HCT116 (cell line): ENCODE results near the gene ADNP. TPM values are rescaled to one million over a fixed set of nuclear protein-coding genes. Genes with fewer than 3 reads are reported as not detected.

Experiments
- ATAC-seq: fragments of 200-7000 bp; cut with Tn5 transposase; 2 replicates; pipeline ENCODE4 v1.9.1; 2020; ENCODE audit warnings: mild to moderate bottlenecking, moderate library complexity
- BruUV-seq: library from RNA; stranded (reverse); fragments of 400-500 nt; replicated peaks from 2 replicates; lab custom pipeline; 2021; lab: Mats Ljungman, UMichigan
- CTCF ChIA-PET: fragments of 300-600 bp; sonication (Branson Sonifier 250); formaldehyde crosslinking; loops from one replicate; lab custom pipeline; 2021; ENCODE audit warnings: antibody characterized with exemption; lab: Charles Lee
- POLR2A ChIA-PET: fragments of 300-600, 350-600 bp; sonication (Branson Sonifier 250); formaldehyde crosslinking; loops from one replicate; lab custom pipeline; 2021; ENCODE audit warnings: antibody characterized with exemption; lab: Charles Lee
- RAD21 ChIA-PET, 2 experiments: fragments of 300-600 bp; sonication (Branson Sonifier 250); formaldehyde crosslinking; loops; one replicate each; lab custom pipeline; 2023; ENCODE audit warnings: low total read pairs in 2 of 2; ENCODE audit not compliant: uncharacterized antibody in 2 of 2, unreplicated experiment in 2 of 2, low non-redundant PET in 1 of 2; lab: Charles Lee
- DNase-seq: peaks from one replicate; pipeline ENCODE4 v3.0.0-alpha.2; 2010; ENCODE audit warnings: low read depth, low spot score
- H2AFZ ChIP-seq: fragments of 200-600 bp; shearing (Covaris generic), sonication (generic); 2 replicates; pipeline ENCODE4 v1.6.1; 2017; ENCODE audit warnings: low read depth, mixed run types, mixed read lengths, antibody characterized with exemption, low read length; ENCODE audit not compliant: poor library complexity, severe bottlenecking
- H3K27ac ChIP-seq: 2 replicates; pipeline ENCODE4 v1.5.1; 2012; ENCODE audit warnings: low read depth, low read length
- H3K27me3 ChIP-seq: fragments of 200-600 bp; sonication (generic); 2 replicates; pipeline ENCODE4 v1.6.1; 2016; ENCODE audit warnings: mixed run types, low read length, mixed read lengths; ENCODE audit not compliant: insufficient read depth
- H3K36me3 ChIP-seq, 2 experiments: fragments of 200-500 bp in 1 of 2; fragments of 200-600 bp in 1 of 2; sonication (Bioruptor generic) in 1 of 2; sonication (generic) in 1 of 2; 2 replicates each; pipeline versions ENCODE4 v1.5.1 to v1.6.1; 2014 to 2016; ENCODE audit warnings: low read length in 2 of 2, inconsistent platforms in 1 of 2, mixed read lengths in 1 of 2, mixed run types in 1 of 2; ENCODE audit not compliant: insufficient read depth in 2 of 2, control insufficient read depth in 1 of 2
- H3K4me1 ChIP-seq, 2 experiments: fragments of 200-600 bp in 1 of 2; sonication (generic) in 1 of 2; 2 replicates each; pipeline versions ENCODE4 v1.5.1 to v1.6.1; 2012 to 2017; ENCODE audit warnings: low read length in 2 of 2, inconsistent platforms in 1 of 2, mild to moderate bottlenecking in 1 of 2, mixed read lengths in 1 of 2, mixed run types in 1 of 2, moderate library complexity in 1 of 2; ENCODE audit not compliant: insufficient read depth in 2 of 2, control insufficient read depth in 1 of 2
- H3K4me2 ChIP-seq: fragments of 200-600 bp; sonication (generic); 2 replicates; pipeline ENCODE4 v1.6.1; 2017; ENCODE audit warnings: mixed run types, low read length, mixed read lengths
- H3K4me3 ChIP-seq, 2 experiments: fragments of 200-600 bp in 1 of 2; sonication (generic) in 1 of 2; replicated peaks in 1 of 2; 2 replicates each; pipeline ENCODE4 v1.5.1; 2011 to 2016; ENCODE audit warnings: low read length in 2 of 2, control low read depth in 1 of 2, low read depth in 1 of 2, mild to moderate bottlenecking in 1 of 2, mixed read lengths in 1 of 2, mixed run types in 1 of 2
- H3K79me2 ChIP-seq: fragments of 200-600 bp; sonication (generic); 2 replicates; pipeline ENCODE4 v1.6.1; 2017; ENCODE audit warnings: mild to moderate bottlenecking, mixed run types, low read length, moderate library complexity, mixed read lengths; ENCODE audit not compliant: insufficient read depth
- H3K9ac ChIP-seq: fragments of 200-600 bp; sonication (generic); 2 replicates; pipeline ENCODE4 v1.6.1; 2016; ENCODE audit warnings: low read length, mixed read lengths
- H3K9me2 ChIP-seq: fragments of 200-600 bp; sonication (generic), shearing (Covaris generic); 2 replicates; pipeline ENCODE4 v1.6.1; 2017; ENCODE audit warnings: mixed run types, mild to moderate bottlenecking, moderate library complexity; ENCODE audit not compliant: insufficient read depth
- H3K9me3 ChIP-seq, 2 experiments: fragments of 200-500 bp in 1 of 2; fragments of 200-600 bp in 1 of 2; sonication (Bioruptor generic) in 1 of 2; sonication (generic) in 1 of 2; 2 replicates each; pipeline ENCODE4 v1.6.1; 2014 to 2017; ENCODE audit warnings: low read length in 2 of 2, mixed read lengths in 2 of 2, inconsistent platforms in 1 of 2, low read depth in 1 of 2, mild to moderate bottlenecking in 1 of 2, mixed run types in 1 of 2, moderate library complexity in 1 of 2; ENCODE audit not compliant: control insufficient read depth in 1 of 2, insufficient read depth in 1 of 2
- H4K20me1 ChIP-seq: fragments of 200-600 bp; sonication (generic), shearing (Covaris generic); 2 replicates; pipeline ENCODE4 v1.6.1; 2017; ENCODE audit warnings: mixed run types, mild to moderate bottlenecking, moderate library complexity; ENCODE audit not compliant: insufficient read depth
- CTCF ChIP-seq, 3 experiments: fragments of 200-600 bp in 1 of 3; sonication (generic) in 1 of 3; IDR thresholded peaks in 2 of 3; conservative IDR thresholded peaks in 1 of 3; 2 replicates each; pipeline ENCODE4 v1.5.1; 2012 to 2017; ENCODE audit warnings: low read depth in 2 of 3, low read length in 2 of 3, antibody characterized with exemption in 1 of 3, borderline replicate concordance in 1 of 3, control low read depth in 1 of 3, mild to moderate bottlenecking in 1 of 3, mixed read lengths in 1 of 3, mixed run types in 1 of 3, moderate library complexity in 1 of 3; ENCODE audit not compliant: insufficient read depth in 1 of 3
- ELF1 ChIP-seq: IDR thresholded peaks from 2 replicates; pipeline ENCODE4 v1.6.1; 2012; ENCODE audit warnings: low read depth, borderline replicate concordance
- REST ChIP-seq: IDR thresholded peaks from 2 replicates; pipeline ENCODE4 v1.6.1; 2012; ENCODE audit warnings: low read depth
- intact Hi-C: fragments of 100-400 bp; cut with micrococcal nuclease; formaldehyde crosslinking; loops from 2 replicates; pipeline ENCODE4 v1.10.0; 2022
- total RNA-seq: library from RNA; stranded (reverse); gene quantifications from one replicate; pipeline ENCODE4 v1.2.1, GENCODE V29; 2021; ENCODE audit not compliant: unreplicated experiment

Gene ADNP
- total RNA-seq, 1 experiment from 2014 or later: 85.9 TPM

- intact Hi-C loops: no loop called here
- Histone ChIP-seq H3K4me2 (no peak overlapping the region), H3K4me3 (no peak overlapping the region), H3K9me2 (no peaks in the 10 kb centered on the region), H3K79me2 (no peaks in the 10 kb centered on the region), H3K9me3 (no peaks in the 10 kb centered on the region), H3K9ac (no peak overlapping the region), H2AFZ (no peak overlapping the region), H3K27me3 (no peaks in the 10 kb centered on the region), H3K27ac (no peak overlapping the region), H4K20me1 (no peaks in the 10 kb centered on the region), H3K4me1 (no peaks in the 10 kb centered on the region), H3K36me3 (no peaks in the 10 kb centered on the region)
- DNase-seq: no peak
- ChIA-PET RAD21 (no interaction called here), CTCF (interaction anchor here (0.8 kb wide), 1 partner anchor 71 kb away, joined by 3 read pairs; the partner anchor contains the start of gene BCAS4), POLR2A (no interaction called here)
- BruUV-seq: no TSS peak
- TF ChIP-seq CTCF (IDR thresholded peaks at IDR 0.05 in 2 of 3, conservative IDR thresholded peaks at IDR 0.05 in 1 of 3; ENCODE audit: borderline replicate concordance in 1 of 3, insufficient read depth in 1 of 3, low read depth in 2 of 3, low read length in 2 of 3): no peak
- no peak for TF ChIP-seq ELF1
- no peak for TF ChIP-seq REST
- ATAC-seq: no peak
Observed at GRCh38 chr20:50865591-50865990, 65.6 kb downstream of the ADNP start.
